Osteocyte (in vitro differentiated cells): ENCODE measurements around the gene CLASP1. TPM values are rescaled to one million over a fixed set of nuclear protein-coding genes. Genes with fewer than 3 reads are reported as not detected.

Experiments used
- DNase-seq: peaks from one replicate; pipeline ENCODE4 v3.0.0; 2021; ENCODE audit warnings: mixed read lengths; ENCODE audit not compliant: unreplicated experiment; ENCODE audit errors: extremely low spot score
- H3K27ac Mint-ChIP-seq: one replicate; pipeline ENCODE4 v1.8.0; 2021; ENCODE audit warnings: mild to moderate bottlenecking, mixed read lengths; ENCODE audit not compliant: unreplicated experiment
- H3K27me3 Mint-ChIP-seq: one replicate; pipeline ENCODE4 v1.8.0; 2021; ENCODE audit warnings: mixed read lengths; ENCODE audit not compliant: unreplicated experiment
- H3K36me3 Mint-ChIP-seq: one replicate; pipeline ENCODE4 v1.8.0; 2021; ENCODE audit warnings: mixed read lengths; ENCODE audit not compliant: unreplicated experiment
- H3K4me1 Mint-ChIP-seq: one replicate; pipeline ENCODE4 v1.8.0; 2021; ENCODE audit warnings: mixed read lengths; ENCODE audit not compliant: unreplicated experiment
- H3K4me3 Mint-ChIP-seq: one replicate; pipeline ENCODE4 v1.8.0; 2021; ENCODE audit warnings: mild to moderate bottlenecking, moderate library complexity, mixed read lengths; ENCODE audit not compliant: unreplicated experiment
- H3K9me3 Mint-ChIP-seq: one replicate; pipeline ENCODE4 v1.8.0; 2021; ENCODE audit warnings: mixed read lengths; ENCODE audit not compliant: unreplicated experiment
- total RNA-seq: library from RNA; stranded (reverse); gene quantifications from 2 replicates; pipeline ENCODE4 v1.2.1, GENCODE V29; 2021
- TF ChIP-seq, protein P1 (sequence below): fragments of 200-600 bp; sonication (generic); IDR thresholded peaks from 2 replicates; pipeline ENCODE4 v1.5.0; 2021; ENCODE audit warnings: antibody characterized with exemption, mild to moderate bottlenecking, moderate library complexity

Gene CLASP1
- total RNA-seq, 1 donor from 2014 or later = 59.9 TPM

- Mint-ChIP-seq H3K27me3 (no peaks in the 10 kb centered on the region), H3K9me3 (no peaks in the 10 kb centered on the region), H3K4me1 (peaks cover 20% of the 10 kb centered on the region), H3K27ac (no peak overlapping the region), H3K4me3 (no peak overlapping the region), H3K36me3 (peaks cover 5% of the 10 kb centered on the region)
- TF ChIP-seq, protein P1, sequence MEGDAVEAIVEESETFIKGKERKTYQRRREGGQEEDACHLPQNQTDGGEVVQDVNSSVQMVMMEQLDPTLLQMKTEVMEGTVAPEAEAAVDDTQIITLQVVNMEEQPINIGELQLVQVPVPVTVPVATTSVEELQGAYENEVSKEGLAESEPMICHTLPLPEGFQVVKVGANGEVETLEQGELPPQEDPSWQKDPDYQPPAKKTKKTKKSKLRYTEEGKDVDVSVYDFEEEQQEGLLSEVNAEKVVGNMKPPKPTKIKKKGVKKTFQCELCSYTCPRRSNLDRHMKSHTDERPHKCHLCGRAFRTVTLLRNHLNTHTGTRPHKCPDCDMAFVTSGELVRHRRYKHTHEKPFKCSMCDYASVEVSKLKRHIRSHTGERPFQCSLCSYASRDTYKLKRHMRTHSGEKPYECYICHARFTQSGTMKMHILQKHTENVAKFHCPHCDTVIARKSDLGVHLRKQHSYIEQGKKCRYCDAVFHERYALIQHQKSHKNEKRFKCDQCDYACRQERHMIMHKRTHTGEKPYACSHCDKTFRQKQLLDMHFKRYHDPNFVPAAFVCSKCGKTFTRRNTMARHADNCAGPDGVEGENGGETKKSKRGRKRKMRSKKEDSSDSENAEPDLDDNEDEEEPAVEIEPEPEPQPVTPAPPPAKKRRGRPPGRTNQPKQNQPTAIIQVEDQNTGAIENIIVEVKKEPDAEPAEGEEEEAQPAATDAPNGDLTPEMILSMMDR = no peak
- DNase-seq = no peak
These were observed 67.0 kb downstream of the CLASP1 start for GRCh38 chr2:121582272-121582671.

GRCh38 chr2:121579309-121579708, 70.0 kb downstream of the CLASP1 start:
- H3K9me3 Mint-ChIP-seq = no peaks in the 10 kb centered on the region
- no peaks in the 10 kb centered on the region for H3K27me3 Mint-ChIP-seq
- TF ChIP-seq, protein P1 = no peak
- H3K4me3 Mint-ChIP-seq = no peak overlapping the region
- no peak overlapping the region for H3K27ac Mint-ChIP-seq
- H3K4me1 Mint-ChIP-seq = peaks cover 20% of the 10 kb centered on the region
- peaks cover 2% of the 10 kb centered on the region for H3K36me3 Mint-ChIP-seq
- DNase-seq = no peak

DNA sequence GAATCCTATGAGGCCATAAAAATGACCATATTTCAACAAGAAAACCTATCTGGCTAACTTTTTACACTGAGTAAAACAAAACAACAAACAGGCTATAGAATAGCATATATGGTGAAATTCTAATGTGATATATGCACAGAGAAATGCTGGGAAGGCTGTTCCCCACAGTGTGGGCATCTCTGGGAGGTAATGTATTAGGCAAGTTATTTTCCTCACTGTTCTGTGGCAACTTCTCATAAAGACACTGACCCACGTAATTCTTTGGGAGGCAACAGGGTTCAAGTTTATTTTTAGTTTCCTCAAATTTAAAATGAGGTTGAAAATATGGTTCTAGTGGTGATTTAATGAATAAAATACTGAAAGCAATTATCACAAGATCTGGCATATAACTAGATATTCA, 71.9 kb downstream of the CLASP1 start:
- Mint-ChIP-seq H3K9me3 (no peaks in the 10 kb centered on the region), H3K36me3 (peaks cover 2% of the 10 kb centered on the region), H3K4me1 (peaks cover 30% of the 10 kb centered on the region), H3K27me3 (no peaks in the 10 kb centered on the region), H3K4me3 (no peak overlapping the region), H3K27ac (no peak overlapping the region)
- TF ChIP-seq, protein P1 = no peak
- no peak for DNase-seq

DNA sequence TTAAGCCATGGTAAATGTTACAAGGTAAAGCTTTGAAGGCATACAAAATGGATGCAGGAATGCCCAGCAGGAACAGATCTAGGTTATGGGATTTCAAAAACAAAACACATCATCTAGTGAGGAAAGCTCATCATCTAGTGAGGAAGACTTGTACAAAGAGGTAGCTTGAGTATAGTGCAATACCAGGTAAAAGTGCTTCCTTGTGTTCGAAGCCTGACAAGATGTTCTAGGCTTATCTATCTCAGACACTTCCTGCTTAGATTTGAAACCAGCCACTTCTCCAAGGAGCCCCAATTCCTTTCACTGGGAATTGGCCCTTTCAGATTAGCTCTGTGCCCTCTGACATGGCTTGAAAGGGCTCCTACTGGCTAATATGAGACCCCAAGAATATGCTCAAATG, 73.0 kb downstream of the CLASP1 start:
- Mint-ChIP-seq H3K4me3 (no peak overlapping the region), H3K9me3 (no peaks in the 10 kb centered on the region), H3K4me1 (peaks cover 30% of the 10 kb centered on the region), H3K27me3 (no peaks in the 10 kb centered on the region), H3K36me3 (peaks cover 8% of the 10 kb centered on the region), H3K27ac (no peak overlapping the region)
- TF ChIP-seq, protein P1 = no peak
- no peak for DNase-seq

GRCh38 chr2:121575800-121576199, 73.5 kb downstream of the CLASP1 start:
- TF ChIP-seq, protein P1 = no peak
- no peak overlapping the region for H3K4me3 Mint-ChIP-seq
- no peaks in the 10 kb centered on the region for H3K9me3 Mint-ChIP-seq
- H3K4me1 Mint-ChIP-seq = peaks cover 28% of the 10 kb centered on the region
- H3K36me3 Mint-ChIP-seq = peaks cover 8% of the 10 kb centered on the region
- no peaks in the 10 kb centered on the region for H3K27me3 Mint-ChIP-seq
- no peak overlapping the region for H3K27ac Mint-ChIP-seq
- DNase-seq = no peak
